GM15510 (cell line): Measurements from ENCODE around the gene RBMS1.

Experiments used
- POLR2A ChIP-seq: IDR thresholded peaks from 3 replicates; pipeline ENCODE4 v1.6.1; 2011; ENCODE audit warnings: borderline replicate concordance; ENCODE audit not compliant: insufficient read length; ENCODE audit errors: extremely low read depth

RBMS1 gene

GRCh38 chr2:160242893-160243564 is 250.6 kb downstream of the RBMS1 start:
- TF ChIP-seq POLR2A = no peak

GRCh38 chr2:160241251-160242137 is 252.1 kb downstream of the RBMS1 start:
- TF ChIP-seq POLR2A = no peak

GRCh38 chr2:160239436-160239835 is 254.2 kb downstream of the RBMS1 start:
- no peak for TF ChIP-seq POLR2A

- TF ChIP-seq POLR2A = no peak
Measured at GRCh38 chr2:160238392-160238791, 255.2 kb downstream of the RBMS1 start.

GRCh38 chr2:160232905-160233475 is 260.6 kb downstream of the RBMS1 start:
- TF ChIP-seq POLR2A = no peak

GRCh38 chr2:160229591-160229990 is 264.0 kb downstream of the RBMS1 start:
- TF ChIP-seq POLR2A = no peak

GRCh38 chr2:160228141-160228917 is 265.3 kb downstream of the RBMS1 start:
- no peak for TF ChIP-seq POLR2A

- TF ChIP-seq POLR2A = no peak
Measured at GRCh38 chr2:160227293-160227915, 266.2 kb downstream of the RBMS1 start.

- no peak for TF ChIP-seq POLR2A
Measured at GRCh38 chr2:160226367-160226766, 267.2 kb downstream of the RBMS1 start.

- TF ChIP-seq POLR2A = no peak
Measured at GRCh38 chr2:160225722-160226121, 267.9 kb downstream of the RBMS1 start.

- no peak for TF ChIP-seq POLR2A
Measured at GRCh38 chr2:160224507-160224906, 269.1 kb downstream of the RBMS1 start.

GRCh38 chr2:160224060-160224459 is 269.5 kb downstream of the RBMS1 start:
- no peak for TF ChIP-seq POLR2A

GRCh38 chr2:160223560-160223959 is 270.0 kb downstream of the RBMS1 start:
- no peak for TF ChIP-seq POLR2A

- no peak for TF ChIP-seq POLR2A
Measured at GRCh38 chr2:160222546-160223283, 270.9 kb downstream of the RBMS1 start.
